Hepatocyte (in vitro differentiated cells): Measurements from ENCODE around the gene AGAP1.

Source experiments
- EZH2 ChIP-seq: fragments of 200-600 bp; sonication (generic); IDR thresholded peaks from 2 replicates; pipeline ENCODE4 v1.6.1; 2016; ENCODE audit warnings: antibody characterized with exemption, mild to moderate bottlenecking, borderline replicate concordance
- EZH2phosphoT487 ChIP-seq: fragments of 200-600 bp; sonication (generic); IDR thresholded peaks from one replicate; pipeline ENCODE4 v1.6.1; 2018; ENCODE audit warnings: antibody characterized with exemption, mild to moderate bottlenecking, low read depth, moderate library complexity; ENCODE audit not compliant: unreplicated experiment, severe bottlenecking
- TF ChIP-seq, protein P1 (sequence below): fragments of 200-600 bp; sonication (generic); IDR thresholded peaks from 2 replicates; pipeline ENCODE4 v1.5.1; 2016; ENCODE audit warnings: antibody characterized with exemption, mild to moderate bottlenecking; ENCODE audit not compliant: poor library complexity

DNA sequence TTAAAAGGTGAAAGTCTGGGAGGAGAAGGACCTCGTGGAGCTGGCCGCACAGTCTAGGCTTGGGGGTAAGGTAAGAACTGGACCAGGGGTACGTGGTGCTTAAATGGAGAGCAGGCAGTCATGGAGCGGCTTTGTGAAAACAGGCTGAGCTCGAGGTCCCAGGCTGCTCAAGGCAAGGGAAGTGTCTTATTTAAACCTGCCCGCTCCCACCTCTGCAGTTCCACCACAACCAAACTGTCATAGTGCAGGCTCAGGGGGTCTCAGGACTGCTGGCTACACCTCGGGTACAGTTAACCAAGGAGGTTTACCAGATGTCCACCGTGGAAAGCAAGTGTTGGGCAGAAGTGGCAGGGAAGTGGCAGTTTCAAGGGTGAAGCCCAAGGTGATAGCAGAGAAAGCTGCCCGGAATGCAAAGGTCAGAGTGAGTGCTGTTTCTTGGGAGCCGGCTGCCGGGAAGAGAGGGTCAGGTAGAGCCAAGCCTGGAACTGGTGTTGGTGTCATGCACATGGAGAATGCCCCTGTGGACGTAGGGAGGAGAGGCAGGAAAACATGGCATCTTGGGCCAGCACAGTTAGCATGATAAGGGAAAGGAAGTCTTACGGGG lies 471.0 kb downstream of the AGAP1 start:
- TF ChIP-seq, protein P1, sequence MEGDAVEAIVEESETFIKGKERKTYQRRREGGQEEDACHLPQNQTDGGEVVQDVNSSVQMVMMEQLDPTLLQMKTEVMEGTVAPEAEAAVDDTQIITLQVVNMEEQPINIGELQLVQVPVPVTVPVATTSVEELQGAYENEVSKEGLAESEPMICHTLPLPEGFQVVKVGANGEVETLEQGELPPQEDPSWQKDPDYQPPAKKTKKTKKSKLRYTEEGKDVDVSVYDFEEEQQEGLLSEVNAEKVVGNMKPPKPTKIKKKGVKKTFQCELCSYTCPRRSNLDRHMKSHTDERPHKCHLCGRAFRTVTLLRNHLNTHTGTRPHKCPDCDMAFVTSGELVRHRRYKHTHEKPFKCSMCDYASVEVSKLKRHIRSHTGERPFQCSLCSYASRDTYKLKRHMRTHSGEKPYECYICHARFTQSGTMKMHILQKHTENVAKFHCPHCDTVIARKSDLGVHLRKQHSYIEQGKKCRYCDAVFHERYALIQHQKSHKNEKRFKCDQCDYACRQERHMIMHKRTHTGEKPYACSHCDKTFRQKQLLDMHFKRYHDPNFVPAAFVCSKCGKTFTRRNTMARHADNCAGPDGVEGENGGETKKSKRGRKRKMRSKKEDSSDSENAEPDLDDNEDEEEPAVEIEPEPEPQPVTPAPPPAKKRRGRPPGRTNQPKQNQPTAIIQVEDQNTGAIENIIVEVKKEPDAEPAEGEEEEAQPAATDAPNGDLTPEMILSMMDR, result no peak
- TF ChIP-seq EZH2phosphoT487, result no peak
- TF ChIP-seq EZH2, result no peak
